HG03139 (cell line): ENCODE data around the gene PI4KB.
"Not testable (repeated sequence)": the region's sequence is repeated elsewhere in the genome, so short reads cannot be mapped to it uniquely, and the experiment has no call there.

Experiments used
- ATAC-seq: cut with Tn5 transposase; IDR thresholded peaks from one replicate; pipeline ENCODE4 v1.9.1; 2021; ENCODE audit not compliant: unreplicated experiment

PI4KB gene

GRCh38 chr1:151327223-151327902 lies at the start of gene PI4KB:
Gene PI4KB (minus strand): TSS chr1:151327416. CDS start chr1:151316481, 10,935 bp downstream.
- peak; percentile 62 for ATAC-seq

GRCh38 chr1:151373196-151373595 lies 46.0 kb upstream of the PI4KB start:
- ATAC-seq, result no peak

- no peak for ATAC-seq
These were observed 45.1 kb upstream of the PI4KB start, which contains the start of gene SELENBP1 for GRCh38 chr1:151372058-151372934. Gene SELENBP1 (minus strand): TSS chr1:151372705. CDS start chr1:151372641, 64 bp downstream.

GRCh38 chr1:151371370-151372057 lies 44.3 kb upstream of the PI4KB start:
- no peak for ATAC-seq

- ATAC-seq, result no peak
These were observed 43.1 kb upstream of the PI4KB start for GRCh38 chr1:151370211-151370911.

- no peak for ATAC-seq
These were observed 42.4 kb upstream of the PI4KB start for GRCh38 chr1:151369621-151370048.

- ATAC-seq, result no peak
These were observed 42.0 kb upstream of the PI4KB start for GRCh38 chr1:151369302-151369610.

GRCh38 chr1:151368393-151369301 lies 41.4 kb upstream of the PI4KB start:
- no peak for ATAC-seq

- ATAC-seq, result no peak
These were observed 40.6 kb upstream of the PI4KB start for GRCh38 chr1:151367658-151368392.

GRCh38 chr1:151364996-151365395 lies 37.8 kb upstream of the PI4KB start:
- no peak for ATAC-seq

- no peak for ATAC-seq
These were observed 35.3 kb upstream of the PI4KB start for GRCh38 chr1:151362308-151363155.

GRCh38 chr1:151361883-151362282 lies 34.7 kb upstream of the PI4KB start:
- no peak for ATAC-seq

- no peak for ATAC-seq
These were observed 29.5 kb upstream of the PI4KB start for GRCh38 chr1:151356696-151357095.

- no peak for ATAC-seq
These were observed 25.0 kb upstream of the PI4KB start for GRCh38 chr1:151352021-151352718.

GRCh38 chr1:151350323-151350722 lies 23.1 kb upstream of the PI4KB start:
- not testable (repeated sequence) for ATAC-seq

GRCh38 chr1:151347523-151348246 lies 20.5 kb upstream of the PI4KB start:
- peak; percentile 15 for ATAC-seq
